Stimulated activated CD4-positive, alpha-beta T cell treated with anti-CD3 and anti-CD28 coated beads, Interleukin-2, amount 100 ng/mL, for 4 hours (primary cell): Measurements from ENCODE around the gene IL22RA1.

Experiments
- DNase-seq: peaks from one replicate; pipeline ENCODE4 v3.0.0-alpha.2; 2020; ENCODE audit warnings: low read depth

The IL22RA1 gene

DNA sequence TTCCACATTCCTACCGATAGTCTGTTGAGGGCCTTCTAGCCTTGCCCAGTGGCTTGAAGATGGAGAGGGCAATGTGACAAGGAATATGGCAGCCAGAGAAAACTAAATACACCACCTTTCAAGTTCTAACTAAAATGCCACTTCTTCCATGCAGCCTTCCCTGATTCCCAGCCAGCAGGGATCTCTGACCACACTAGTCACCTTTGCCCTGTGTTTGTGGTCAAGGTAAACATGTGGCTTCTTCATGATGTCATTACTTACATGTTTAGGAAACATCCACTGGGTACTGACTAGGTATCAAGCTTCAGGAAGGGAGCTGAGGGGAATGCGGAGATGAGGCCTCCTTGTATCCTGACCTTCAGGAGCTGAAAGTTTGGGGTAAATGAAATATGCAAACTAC, 22.6 kb upstream of the IL22RA1 start:
- no peak for DNase-seq

DNA sequence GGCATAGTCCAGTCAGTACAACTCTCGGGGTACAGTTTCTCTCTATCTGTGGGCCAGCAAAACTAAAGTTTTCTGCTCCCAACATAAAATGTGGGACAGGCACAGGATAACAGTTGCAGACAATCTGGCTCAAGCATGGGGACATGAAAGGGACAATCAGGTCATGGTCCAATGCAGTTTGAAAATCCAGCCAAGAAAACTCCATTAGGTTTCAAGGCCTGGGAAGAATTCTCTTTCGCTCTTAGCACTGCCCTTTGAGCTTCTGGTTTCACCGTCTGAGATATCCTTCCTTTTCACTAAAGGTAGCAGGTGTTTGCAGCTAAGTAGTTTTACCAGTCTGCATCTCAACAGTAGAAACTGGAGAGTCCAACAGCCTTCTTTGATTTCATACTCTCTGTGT, 21.1 kb upstream of the IL22RA1 start:
- DNase-seq = no peak

DNA sequence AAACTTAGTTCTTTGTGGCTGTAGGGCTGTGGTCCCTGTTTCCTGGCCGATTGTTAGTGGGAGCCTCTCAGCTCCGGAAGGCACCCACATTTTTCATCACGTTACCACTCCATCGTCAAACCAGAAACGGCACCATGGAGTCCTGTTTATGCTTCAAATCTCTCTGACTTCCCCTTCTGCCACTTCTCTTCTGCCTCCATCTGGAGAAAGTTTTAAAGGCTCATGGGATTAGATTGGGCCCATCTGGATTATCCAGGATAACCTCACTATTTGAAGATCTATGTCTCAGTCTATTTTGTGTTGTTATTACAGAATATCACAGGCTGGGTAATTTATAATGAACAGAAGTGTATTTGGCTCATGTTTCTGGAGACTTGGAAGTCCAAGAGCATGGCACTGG, 19.3 kb upstream of the IL22RA1 start:
- DNase-seq = no peak

DNA sequence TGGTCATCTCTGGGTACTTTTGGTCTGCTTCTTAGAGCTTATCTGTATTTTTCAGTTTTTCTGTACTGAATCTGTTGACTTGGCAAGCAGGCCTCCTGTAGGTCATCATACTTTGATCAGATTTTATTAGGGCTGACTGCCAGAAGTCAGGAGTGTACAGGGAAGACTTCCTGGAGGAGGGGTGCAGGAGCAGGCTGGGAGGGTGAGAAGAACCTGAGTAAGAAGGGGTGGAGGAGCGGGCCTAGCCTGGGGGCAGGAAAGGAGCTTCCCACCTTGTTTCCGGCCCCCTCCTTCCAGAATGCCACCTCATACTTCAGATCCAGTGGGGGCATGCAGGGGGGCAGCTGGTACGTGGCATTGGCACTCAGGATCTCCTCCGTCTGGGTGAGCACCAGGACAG, 18.3 kb upstream of the IL22RA1 start:
- no peak for DNase-seq

DNA sequence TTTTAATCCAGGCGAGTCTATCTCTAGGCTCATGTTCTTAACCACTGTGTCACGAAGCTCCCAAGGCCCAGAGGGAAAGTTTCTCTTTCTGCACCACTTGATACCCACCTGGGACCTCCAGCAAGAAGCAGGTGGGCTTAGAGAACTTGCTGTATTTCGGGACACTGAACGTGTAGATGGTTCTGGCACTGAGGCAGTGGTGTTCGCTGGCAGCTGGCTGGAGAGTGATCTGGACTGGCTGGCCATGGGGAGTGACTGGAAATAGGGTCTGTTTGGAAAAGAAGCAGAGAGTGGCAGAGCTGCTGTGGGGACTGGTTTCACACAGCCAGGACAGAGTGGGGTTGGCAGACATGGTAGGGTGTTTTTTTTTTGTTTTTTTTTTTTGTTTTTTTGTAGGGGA, 16.4 kb upstream of the IL22RA1 start:
- no peak for DNase-seq

DNA sequence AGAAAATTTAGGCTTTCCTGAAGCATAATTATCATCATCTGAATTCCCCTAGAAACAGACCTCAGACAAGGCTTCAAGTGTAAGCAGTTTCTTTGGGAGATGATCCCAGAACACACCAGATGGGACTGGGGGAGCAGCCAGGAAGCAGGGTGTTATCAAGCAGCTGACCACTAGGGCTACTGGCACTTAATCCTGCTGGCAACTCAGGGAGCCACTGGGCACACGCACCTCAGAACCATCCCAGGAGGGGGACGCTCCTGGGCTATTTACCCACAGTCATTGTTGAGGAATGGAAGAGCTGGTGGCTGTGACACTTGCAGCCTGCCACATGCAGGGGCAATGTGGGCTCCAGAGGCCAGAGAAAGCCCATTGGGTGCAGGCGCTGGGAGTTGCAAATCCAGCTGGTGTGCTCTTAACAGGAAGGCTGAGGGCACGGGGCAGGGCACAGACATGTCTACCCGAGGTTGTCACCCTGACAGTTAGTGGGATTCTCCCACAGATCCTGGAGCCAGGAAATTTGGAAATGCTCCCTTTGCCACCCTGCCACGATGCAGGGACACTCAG, 15.1 kb upstream of the IL22RA1 start:
- no peak for DNase-seq

DNA sequence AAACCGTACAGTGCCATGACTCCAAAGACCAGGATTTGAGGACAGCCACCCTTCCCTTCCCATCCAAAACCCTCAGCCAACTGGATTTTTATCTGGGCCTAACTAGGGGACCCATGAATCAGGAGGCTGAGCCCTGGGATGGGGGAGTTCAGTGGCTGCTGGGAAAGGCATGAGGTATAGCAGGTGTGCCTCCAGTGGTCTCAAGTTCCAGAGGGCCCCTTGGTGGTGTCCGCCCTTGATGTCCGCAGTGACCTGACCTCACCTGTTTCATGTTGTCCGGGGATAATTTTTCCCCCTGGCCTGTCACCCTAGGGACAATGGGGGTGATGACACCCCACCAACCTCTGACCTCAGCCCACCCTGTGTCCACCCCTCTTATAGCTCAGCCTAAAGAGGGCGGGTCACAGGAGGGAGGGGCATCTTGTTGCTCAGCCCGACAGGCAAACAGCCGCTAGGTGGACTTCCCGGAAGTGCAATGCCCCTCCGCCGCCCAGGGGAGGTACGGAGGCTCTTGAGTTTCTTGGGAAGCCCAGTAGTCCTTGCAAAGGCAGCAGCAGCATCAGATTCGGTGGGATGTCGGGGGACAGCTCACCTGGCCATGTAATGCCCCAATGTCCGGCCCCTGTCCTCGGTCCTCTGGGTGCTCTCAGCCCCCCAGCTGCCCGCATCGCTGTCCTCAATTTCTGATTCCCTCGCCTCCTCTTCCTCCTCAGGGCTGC, 13.8 kb upstream of the IL22RA1 start:
- DNase-seq = no peak

DNA sequence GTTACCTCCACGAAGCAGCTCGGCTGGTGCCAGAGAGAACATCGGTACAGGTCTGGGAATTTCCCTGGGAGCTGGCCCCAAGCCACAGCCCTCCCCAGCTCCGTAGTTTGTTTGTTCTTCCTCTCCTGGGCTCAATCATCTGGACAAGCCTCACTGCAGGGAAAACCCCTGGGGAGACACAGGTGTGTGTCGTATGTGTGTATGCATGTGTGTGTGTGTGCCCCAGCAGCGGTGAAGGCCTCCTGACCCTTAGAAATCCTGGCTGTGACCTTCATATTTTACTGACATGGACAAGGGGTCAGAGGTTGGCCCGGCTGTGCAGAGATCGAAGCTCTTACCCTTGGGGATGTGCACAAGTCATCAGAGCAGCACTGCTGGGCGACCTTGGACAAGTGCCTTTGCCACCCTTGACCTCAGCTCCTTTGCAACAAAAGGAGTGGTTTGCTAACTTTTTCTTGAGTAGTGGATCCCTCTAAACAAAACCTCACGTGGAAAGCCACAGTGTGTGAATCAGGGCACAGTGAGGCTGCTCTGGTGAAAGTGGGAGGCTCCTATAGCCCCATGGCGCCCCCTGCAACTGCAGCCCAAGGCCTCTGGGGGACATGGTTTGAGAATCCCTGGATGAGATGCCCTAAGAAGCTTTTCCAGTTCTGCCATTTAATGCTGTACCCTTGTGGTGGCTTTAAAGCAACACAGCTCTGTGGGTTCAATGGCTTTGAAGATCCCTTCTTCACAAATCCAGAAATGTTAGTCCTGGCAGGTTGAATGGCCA, 12.3 kb upstream of the IL22RA1 start:
- DNase-seq = no peak

DNA sequence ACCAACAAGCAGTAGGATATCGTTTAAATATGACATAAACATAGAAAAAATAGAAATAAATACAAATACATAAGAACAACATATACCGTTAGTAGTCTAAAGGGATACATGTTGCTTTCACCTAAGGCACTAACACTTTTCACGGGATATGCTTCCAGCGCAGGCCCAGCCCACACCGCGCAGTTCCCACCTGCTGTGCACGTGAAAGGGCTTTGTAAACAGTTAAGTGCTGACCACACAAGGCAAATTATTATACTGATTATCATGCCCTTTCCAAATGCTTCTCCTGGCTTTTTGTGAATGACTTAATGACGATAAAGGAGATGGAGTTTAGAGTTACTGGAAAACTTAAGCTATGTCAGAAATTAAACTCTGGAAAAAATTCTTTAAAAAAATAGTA, 11.3 kb upstream of the IL22RA1 start:
- no peak for DNase-seq

DNA sequence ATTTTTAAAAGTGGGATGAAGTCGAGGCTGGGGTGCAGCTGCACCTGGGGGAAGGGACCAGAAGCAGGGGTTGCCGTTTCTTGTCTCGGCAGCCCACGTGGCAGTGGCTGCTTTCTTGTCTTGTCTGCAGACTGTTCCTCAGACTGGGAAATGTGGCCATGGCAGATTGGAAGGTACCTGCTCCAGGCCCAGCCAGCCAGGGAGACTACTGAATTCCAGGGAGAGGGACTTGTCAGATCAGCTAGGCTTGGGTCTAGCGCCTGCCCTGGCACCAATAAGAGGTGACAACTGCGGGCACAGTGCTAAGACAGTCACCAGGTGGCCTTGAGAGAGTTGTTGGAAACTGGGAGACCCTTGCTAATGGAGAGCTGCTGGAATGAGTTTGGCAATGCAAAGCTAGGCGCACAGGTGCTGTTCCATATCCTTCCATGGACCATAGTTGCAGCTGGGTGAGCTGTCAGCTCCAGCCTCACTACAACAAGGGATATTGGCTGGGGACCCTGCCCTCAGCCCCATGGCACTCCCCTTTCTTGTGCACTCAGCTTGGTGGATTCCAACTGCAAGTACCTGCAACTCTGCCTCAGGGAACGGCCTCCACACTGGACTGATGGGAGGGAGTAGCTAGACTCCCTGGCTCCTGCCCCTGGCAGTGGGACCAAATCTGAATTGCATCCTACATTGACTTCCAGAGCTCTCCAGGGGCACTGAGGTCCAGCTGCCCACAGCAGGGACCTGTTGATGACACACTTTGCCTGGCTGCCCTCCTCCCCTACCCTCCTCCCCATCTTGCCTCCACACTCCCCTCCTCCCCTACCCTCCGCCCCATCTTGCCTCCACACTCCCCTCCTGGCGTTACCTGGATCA, 9.9 kb upstream of the IL22RA1 start:
- no peak for DNase-seq

DNA sequence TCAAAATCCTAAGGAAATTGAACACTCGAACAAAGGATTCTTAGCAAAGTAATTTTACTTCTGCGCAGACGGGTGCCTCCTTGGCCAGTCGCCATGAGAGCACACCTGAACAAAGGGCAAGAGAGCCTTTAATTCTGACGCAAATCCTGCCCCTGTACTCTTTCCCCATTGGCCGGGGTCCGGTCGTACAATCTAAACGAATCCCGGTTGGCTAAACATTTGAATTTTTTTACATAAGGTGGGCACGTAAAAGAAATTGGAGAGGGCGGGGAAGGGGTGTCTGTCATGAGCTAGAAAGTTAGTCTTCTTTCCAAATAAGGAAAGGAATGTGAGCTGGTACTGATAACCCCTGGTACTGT, 8.2 kb upstream of the IL22RA1 start:
- no peak for DNase-seq

DNA sequence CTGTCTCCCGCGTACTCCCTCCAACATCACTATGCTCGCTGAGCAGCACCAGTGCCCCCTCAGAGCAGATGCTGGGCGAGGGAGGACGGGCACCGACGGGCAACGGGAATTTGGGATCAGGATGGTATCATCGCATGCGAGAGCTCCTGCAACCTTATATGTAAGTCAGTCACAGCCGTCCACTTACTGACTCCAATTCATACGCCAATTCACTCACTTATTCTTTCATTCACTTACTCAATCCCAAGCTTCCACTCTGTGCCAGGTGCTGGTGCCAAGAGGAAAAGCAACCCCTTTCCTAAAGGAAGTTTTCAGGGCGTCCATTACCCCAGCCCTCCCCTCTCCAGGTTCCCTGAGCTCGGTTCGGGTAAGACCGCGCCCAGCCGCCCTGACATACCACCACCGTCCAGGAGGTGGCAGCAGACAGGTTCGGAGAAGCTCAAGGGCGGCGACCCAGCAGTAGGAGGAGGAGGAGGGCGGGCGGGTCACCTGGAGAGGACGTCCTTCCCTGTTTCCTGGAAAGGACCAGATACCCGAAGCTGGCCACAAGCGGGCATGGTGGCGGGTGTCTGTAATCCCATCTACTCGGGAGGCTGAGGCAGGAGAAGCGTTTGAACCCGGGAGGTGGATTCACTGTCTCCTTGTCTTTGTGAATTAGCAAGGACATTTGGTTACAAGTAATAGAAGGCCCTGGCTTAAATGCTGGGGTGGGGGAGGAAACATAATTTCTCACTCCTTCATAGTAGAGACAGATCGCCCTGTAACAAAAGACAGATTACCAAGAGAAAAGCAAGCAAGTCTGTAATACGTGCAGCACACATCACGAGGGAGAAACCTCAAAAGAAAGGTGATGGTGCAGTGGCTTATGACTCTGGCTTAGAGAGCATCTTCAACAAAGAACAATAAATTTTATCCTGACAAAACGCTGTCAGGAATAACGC, 7.6 kb upstream of the IL22RA1 start:
- DNase-seq = peak; percentile 77

DNA sequence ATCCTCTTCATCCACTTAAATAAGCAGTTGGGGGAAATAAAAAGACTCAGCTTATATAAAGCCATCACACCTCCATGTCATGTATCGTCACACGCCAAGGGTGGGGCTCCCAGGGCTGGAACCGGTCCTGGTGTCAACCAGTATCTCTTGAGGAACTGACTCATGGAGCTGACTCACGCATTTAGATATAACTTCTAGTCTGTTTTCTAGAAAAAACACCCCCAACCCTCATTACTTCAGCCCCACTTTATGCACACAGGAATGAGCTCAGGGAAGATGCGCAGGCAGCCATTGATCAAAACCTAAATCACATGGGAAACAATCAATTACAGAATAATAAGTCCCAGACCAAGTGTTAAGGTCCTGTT, 6.9 kb upstream of the IL22RA1 start:
- peak; percentile 52 for DNase-seq

DNA sequence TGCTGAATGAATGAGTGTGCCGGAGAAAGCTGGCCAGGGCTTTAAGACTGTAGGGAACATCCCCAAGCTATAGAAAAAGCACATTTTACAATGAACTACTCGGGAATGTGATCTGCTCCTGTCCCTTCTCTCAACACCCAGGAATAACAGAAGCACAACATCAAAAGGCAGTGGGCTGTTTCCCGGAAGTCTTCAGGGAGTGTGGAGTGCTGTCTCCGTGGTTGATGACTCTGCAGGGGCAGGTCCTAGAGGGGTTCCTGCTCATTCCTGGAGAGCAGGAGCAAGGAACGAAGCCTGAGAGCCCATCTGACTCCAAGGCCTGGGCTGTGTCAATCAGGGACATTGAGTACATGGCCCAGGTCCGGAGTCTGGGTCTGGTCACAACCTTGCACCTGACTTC, 4.9 kb upstream of the IL22RA1 start:
- no peak for DNase-seq

DNA sequence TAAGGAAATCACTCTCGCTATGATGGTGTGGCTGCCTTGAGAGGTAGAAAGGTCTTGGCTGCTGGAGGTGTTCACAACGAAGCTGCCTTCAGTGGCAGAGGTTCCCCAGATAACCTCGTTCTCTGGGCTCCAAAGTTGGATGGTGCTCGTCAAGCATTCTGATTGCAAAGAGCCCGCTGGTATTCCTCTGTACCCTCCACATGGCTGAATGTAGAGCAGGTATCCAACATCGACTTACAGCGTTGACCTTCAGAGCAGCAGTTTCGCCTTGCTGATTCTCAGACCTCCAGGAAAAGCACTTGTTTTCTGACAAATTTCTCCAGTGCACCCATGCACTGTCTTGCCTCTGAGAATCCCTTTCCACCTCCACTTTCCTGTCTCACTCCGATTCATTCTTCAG, 4.3 kb upstream of the IL22RA1 start:
- DNase-seq = no peak

DNA sequence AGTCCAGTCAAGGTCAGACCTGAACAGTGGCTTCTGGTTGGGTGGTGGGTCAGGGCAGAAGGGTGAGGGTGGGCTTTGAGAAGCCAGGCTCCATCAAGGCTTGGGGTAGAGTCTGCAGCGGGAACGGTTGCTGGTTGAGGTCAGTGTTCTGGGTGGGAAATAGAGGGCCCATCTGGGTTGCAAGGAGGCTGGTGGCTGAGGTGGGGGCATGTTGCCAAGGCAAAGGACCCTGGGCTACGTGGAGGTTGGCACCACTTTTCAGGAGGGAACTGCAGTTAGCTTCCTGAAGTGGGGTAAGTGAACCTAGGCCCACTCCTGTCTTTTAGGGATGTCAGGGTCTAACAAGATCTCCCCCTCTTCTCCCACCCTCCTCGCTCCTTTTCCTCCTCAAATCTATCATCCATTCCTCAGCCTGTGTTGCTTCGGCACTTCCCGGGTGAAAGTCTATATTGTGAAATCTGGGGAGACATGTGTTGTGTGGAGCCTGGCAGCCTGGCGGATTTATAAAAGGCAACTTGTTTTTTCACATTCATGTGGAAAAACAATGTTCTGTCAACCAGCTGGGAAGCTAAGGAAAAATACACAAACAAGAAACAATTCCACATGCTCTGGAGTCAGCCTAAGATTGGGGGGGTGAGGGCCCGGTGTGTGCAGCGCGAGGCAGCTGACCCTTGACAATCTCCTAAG, 1.5 kb downstream of the IL22RA1 start:
- DNase-seq = no peak

DNA sequence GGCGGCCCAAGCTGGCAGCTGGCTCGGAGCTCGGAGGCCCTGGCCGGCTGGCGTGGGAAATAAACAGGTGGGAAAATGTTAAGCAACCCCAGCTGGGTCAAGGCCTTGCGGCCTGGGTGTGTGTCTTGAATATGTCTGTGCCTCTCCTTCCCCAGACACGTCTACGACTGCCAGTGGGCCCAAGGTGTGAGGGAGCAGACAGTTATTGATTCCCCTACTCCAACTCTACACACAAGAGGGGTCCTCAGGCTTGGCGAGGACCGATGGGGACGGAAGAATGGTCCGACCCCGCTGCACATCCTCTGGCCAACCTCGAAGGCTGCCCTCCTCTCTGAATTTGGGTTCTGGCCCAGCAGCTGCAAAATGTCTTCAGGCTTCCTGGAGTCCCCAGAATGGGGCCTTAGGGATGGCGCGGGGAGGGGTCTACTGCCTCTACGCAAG, 2.2 kb downstream of the IL22RA1 start:
- no peak for DNase-seq

DNA sequence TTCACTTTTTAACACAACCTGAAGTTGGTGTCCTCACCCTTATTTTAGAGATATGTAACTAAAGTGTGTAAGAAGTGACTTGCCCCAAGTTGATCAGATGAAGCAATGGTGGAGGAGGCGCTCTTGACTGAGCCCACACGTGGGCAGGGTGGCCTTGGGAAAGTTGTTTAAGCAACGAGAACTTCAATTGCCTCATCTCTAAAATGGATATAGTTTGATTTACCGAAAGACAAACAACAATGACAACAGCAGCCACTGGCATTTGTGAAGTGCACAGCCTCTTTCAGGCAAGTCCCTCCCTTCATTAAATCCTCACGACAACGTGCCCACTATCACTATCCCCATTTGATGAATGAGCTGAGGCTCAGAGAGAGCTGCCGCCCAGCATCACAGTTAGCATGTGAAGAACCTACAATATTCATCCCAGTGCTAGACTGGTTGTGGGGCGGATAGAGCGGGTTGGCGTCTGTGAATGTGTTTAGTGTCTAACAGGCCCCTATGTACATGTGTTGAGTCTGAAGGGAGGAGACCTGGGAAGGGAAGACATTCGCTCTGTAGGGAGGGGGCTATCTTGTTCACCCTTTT, 3.0 kb downstream of the IL22RA1 start:
- DNase-seq = no peak

DNA sequence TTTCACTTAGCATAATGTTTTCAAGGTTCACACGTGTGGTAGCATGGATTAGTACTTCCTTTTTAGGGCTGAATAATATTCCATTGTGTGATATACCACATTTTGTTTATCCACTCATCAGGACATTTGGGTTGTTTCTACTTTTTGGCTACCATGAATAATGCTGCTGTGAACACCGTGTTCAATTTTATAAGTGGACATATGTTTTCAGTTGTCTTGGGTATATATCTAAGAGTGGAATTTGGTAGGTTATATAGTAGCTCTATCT, 3.8 kb downstream of the IL22RA1 start:
- DNase-seq = no peak

DNA sequence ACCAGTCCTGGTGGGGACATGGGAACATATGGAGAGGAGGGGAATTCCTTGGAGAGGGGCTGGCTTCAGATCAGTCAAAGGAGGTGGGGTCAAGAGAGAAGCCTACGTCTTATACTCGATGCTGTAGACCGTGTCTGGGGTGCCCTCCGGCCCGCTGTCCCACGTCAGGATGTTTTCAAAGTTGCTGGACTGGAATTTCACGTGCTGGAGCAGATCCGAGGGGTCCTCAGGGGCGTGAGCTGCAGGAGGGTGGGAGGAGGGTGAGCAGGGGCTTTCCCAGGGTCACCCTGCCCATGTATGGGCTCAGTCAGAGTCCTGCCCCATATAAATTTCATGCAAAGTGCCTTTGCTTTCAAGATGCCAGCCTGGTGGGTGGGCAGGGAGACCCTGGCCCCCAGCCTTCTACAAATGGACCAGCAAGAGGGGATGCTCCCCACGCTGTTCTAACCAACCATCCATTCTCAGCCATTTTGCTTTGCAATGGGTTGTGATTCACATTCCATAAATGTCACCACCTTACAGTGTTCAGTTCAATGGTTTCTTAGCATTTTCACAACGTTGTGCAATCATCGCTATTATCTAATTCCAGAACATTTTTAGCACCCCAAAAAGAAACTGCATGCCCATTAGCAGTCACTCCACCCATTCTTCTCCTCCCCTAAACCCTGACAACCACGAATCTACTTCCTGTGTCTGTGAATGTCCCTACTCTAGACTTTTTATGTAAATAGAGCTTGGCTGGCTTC, 4.3 kb downstream of the IL22RA1 start:
- no peak for DNase-seq
